ENCODE data around the gene LMBR1. TPM values are rescaled to one million over a fixed set of nuclear protein-coding genes. Genes with fewer than 3 reads are reported as not detected.

The LMBR1 gene
- total and polyA plus RNA-seq, 2 of the 4 experiments (the other 2 are of a cell fraction): 11.9 to 19.9 TPM

- Histone ChIP-seq H3K56ac (ENCODE audit: extremely low read depth, insufficient read depth, low read length) (no peak overlapping the region), H3K9me1 (ENCODE audit: insufficient read depth, low read length) (no peaks in the 10 kb centered on the region; the same call in 1 of the 2 replicates), H3K9me3 (ENCODE audit: control insufficient read depth, insufficient read depth, low read length) (no peaks in the 10 kb centered on the region), H3K27me3 (ENCODE audit: control insufficient read depth, insufficient read depth, low read length) (no peaks in the 10 kb centered on the region), H3K4me2 (ENCODE audit: low read depth, low read length) (no peak overlapping the region), H3K27ac (ENCODE audit: insufficient read depth, low read length) (no peak overlapping the region), H3K9ac (ENCODE audit: low read depth, low read length) (no peak overlapping the region), H3K23ac (ENCODE audit: low read depth, low read length) (no peak overlapping the region), H3K4ac (ENCODE audit: low read depth, low read length) (no peak overlapping the region), H2BK15ac (ENCODE audit: low read depth, low read length) (no peak overlapping the region), H3K14ac (replicated peaks; ENCODE audit: low read depth, low read length) (no peak overlapping the region), H4K20me1 (ENCODE audit: insufficient read depth, low read length) (no peaks in the 10 kb centered on the region), H4K8ac (ENCODE audit: low read depth in 2 of 2, low read length in 2 of 2) (no peak overlapping the region), H3K36me3 (ENCODE audit: control insufficient read depth, insufficient read depth, low read length) (no peaks in the 10 kb centered on the region), H2AK5ac (ENCODE audit: low read depth, low read length) (no peak overlapping the region), H2AFZ (replicated peaks; ENCODE audit: low read length, poor library complexity) (no peak overlapping the region), H4K5ac (ENCODE audit: low read depth, low read length) (no peak overlapping the region), H2BK120ac (ENCODE audit: low read depth, low read length) (no peak overlapping the region), H3K79me1 (ENCODE audit: low read depth in 1 of 2, low read length in 2 of 2) (no peaks in the 10 kb centered on the region), H2BK20ac (ENCODE audit: low read depth, low read length) (no peak overlapping the region), H2BK5ac (ENCODE audit: low read depth, low read length, poor library complexity, severe bottlenecking) (peak overlapping the region; percentile 11), H3K4me1 (ENCODE audit: control insufficient read depth, insufficient read depth, low read length) (no peaks in the 10 kb centered on the region), H2AK9ac (replicated peaks; ENCODE audit: low read depth, low read length, poor library complexity) (no peak overlapping the region), H3K4me3 (ENCODE audit: insufficient read depth, low read depth, low read length) (no peak overlapping the region), H4K91ac (ENCODE audit: insufficient read depth, low read depth, low read length) (no peak overlapping the region), H3K18ac (ENCODE audit: low read depth, low read length) (no peak overlapping the region)
- no peak for TF ChIP-seq MXI1 (IDR thresholded peaks at IDR 0.05; ENCODE audit: borderline replicate concordance, low read depth, low read length)
- TF ChIP-seq RAD21 (IDR thresholded peaks at IDR 0.05; ENCODE audit: low read length): no peak
- no peak for TF ChIP-seq ELK1 (IDR thresholded peaks at IDR 0.05; ENCODE audit: borderline replicate concordance, low read depth, low read length)
- TF ChIP-seq MAFK (IDR thresholded peaks at IDR 0.05; ENCODE audit: low read depth, low read length): no peak
- no peak for TF ChIP-seq SMC3 (IDR thresholded peaks at IDR 0.05; ENCODE audit: low read depth, low read length)
- TF ChIP-seq BHLHE40 (IDR thresholded peaks at IDR 0.05; ENCODE audit: low read depth, low read length): no peak
- TF ChIP-seq RCOR1 (IDR thresholded peaks at IDR 0.05; ENCODE audit: insufficient replicate concordance, low read length): no peak
- TF ChIP-seq USF2 (IDR thresholded peaks at IDR 0.05; ENCODE audit: low read depth, low read length): no peak
- no peak for TF ChIP-seq CEBPB (IDR thresholded peaks at IDR 0.05; ENCODE audit: low read depth, low read length)
- TF ChIP-seq RFX5 (IDR thresholded peaks at IDR 0.05; ENCODE audit: low read depth, low read length): no peak
- no peak for TF ChIP-seq CTCF (conservative IDR thresholded peaks at IDR 0.05; ENCODE audit: low read depth, low read length)
- TF ChIP-seq NFE2L2 (IDR thresholded peaks at IDR 0.05; ENCODE audit: low read depth, low read length): no peak
- TF ChIP-seq CHD1 (IDR thresholded peaks at IDR 0.05; ENCODE audit: low read depth, low read length): no peak
- no peak for TF ChIP-seq FOS (IDR thresholded peaks at IDR 0.05; ENCODE audit: low read depth, low read length)
- TF ChIP-seq POLR2A (IDR thresholded peaks at IDR 0.05; ENCODE audit: low read depth, low read length): no peak
- TF ChIP-seq MAZ (IDR thresholded peaks at IDR 0.05; ENCODE audit: borderline replicate concordance, low read depth, low read length): no peak
- intact Hi-C loops (cut with micrococcal nuclease): no loop called here
- dilution Hi-C loops (cut with HindIII; ENCODE audit: low sequenced_read_pairs, unreplicated experiment): no loop called here
- no TSS peak for BruUV-seq (replicated peaks)
- 100% methylated on average over 1 of the region's 4 CpGs; no CpG with 5 or more reads in 1 of the 2 experiments for WGBS, 2 experiments (ENCODE audit: extremely low coverage in 2 of 2, insufficient read length in 1 of 2)
- ATAC-seq (ENCODE audit: low read depth) (no peak), DNase-seq (no peak)
- ChIA-PET POLR2A (ENCODE audit: unreplicated experiment) (no interaction called here), CTCF (no interaction called here)
- in situ Hi-C loops (cut with MboI; ENCODE audit: low sequenced_read_pairs): no loop called here
These were observed 106.9 kb downstream of the LMBR1 start for GRCh38 chr7:156785998-156786543.

Measured in IMR-90 (cell line).